MM.1S (cell line): ENCODE results near the gene METTL24.
"Not testable (repeated sequence)": the region's sequence is repeated elsewhere in the genome, so short reads cannot be mapped to it uniquely, and the experiment has no call there.

Experiments used
- EZH2 ChIP-seq: fragments of 300-600 bp; sonication (generic); optimal IDR thresholded peaks from 2 replicates; pipeline ENCODE3; 2017; ENCODE audit warnings: low read depth, mild to moderate bottlenecking, antibody characterized with exemption, low read length, mixed read lengths
- EZH2phosphoT487 ChIP-seq: fragments of 300-600 bp; sonication (generic); IDR thresholded peaks from 2 replicates; pipeline ENCODE4 v1.6.1; 2018; ENCODE audit warnings: antibody characterized with exemption, low read length
- TF ChIP-seq, protein P1 (sequence below): fragments of 300-600 bp; sonication (generic); IDR thresholded peaks from 2 replicates; pipeline ENCODE4 v1.5.1; 2016; ENCODE audit warnings: antibody characterized with exemption, low read length, mixed read lengths

GRCh38 chr6:110309432-110309831 is 48.7 kb downstream of the METTL24 start:
- TF ChIP-seq, protein P1, sequence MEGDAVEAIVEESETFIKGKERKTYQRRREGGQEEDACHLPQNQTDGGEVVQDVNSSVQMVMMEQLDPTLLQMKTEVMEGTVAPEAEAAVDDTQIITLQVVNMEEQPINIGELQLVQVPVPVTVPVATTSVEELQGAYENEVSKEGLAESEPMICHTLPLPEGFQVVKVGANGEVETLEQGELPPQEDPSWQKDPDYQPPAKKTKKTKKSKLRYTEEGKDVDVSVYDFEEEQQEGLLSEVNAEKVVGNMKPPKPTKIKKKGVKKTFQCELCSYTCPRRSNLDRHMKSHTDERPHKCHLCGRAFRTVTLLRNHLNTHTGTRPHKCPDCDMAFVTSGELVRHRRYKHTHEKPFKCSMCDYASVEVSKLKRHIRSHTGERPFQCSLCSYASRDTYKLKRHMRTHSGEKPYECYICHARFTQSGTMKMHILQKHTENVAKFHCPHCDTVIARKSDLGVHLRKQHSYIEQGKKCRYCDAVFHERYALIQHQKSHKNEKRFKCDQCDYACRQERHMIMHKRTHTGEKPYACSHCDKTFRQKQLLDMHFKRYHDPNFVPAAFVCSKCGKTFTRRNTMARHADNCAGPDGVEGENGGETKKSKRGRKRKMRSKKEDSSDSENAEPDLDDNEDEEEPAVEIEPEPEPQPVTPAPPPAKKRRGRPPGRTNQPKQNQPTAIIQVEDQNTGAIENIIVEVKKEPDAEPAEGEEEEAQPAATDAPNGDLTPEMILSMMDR = not testable (repeated sequence)
- TF ChIP-seq EZH2, EZH2phosphoT487: not testable (repeated sequence)
